IMR-90 (cell line): ENCODE results near the gene SLC22A14. TPM values are rescaled to one million over a fixed set of nuclear protein-coding genes. Genes with fewer than 3 reads are reported as not detected.

Experiments
- ATAC-seq: fragments of 200-7000 bp; cut with Tn5 transposase; 2 replicates; pipeline ENCODE4 v1.9.1; 2020; ENCODE audit warnings: low read depth, mild to moderate bottlenecking, moderate library complexity
- BruUV-seq: library from RNA; stranded (reverse); fragments of 400-500 nt; replicated peaks from 2 replicates; lab custom pipeline; 2021; lab: Mats Ljungman, UMichigan
- CTCF ChIA-PET: fragments of 300-600 bp; formaldehyde crosslinking; extraction: SDS; loops from one replicate; lab custom pipeline; 2021; ENCODE audit warnings: antibody characterized with exemption; lab: Yijun Ruan, JAX
- POLR2A ChIA-PET: fragments of 300-600 bp; sonication (Branson Sonifier 250); formaldehyde crosslinking; loops from one replicate; lab custom pipeline; 2022; ENCODE audit warnings: antibody characterized with exemption; ENCODE audit not compliant: unreplicated experiment; lab: Charles Lee
- DNase-seq: peaks from one replicate; pipeline ENCODE4 v3.0.0; 2013
- H2AFZ ChIP-seq: replicated peaks from 2 replicates; pipeline ENCODE3; 2013; ENCODE audit warnings: low read length, mild to moderate bottlenecking; ENCODE audit not compliant: poor library complexity
- H2AK5ac ChIP-seq: 2 replicates; pipeline ENCODE4 v1.6.1; 2013; ENCODE audit warnings: low read depth, low read length, inconsistent platforms
- H2AK9ac ChIP-seq: replicated peaks from 2 replicates; pipeline ENCODE3; 2013; ENCODE audit warnings: mild to moderate bottlenecking, low read depth, low read length, moderate library complexity; ENCODE audit not compliant: poor library complexity
- H2BK120ac ChIP-seq: 2 replicates; pipeline ENCODE4 v1.6.1; 2013; ENCODE audit warnings: low read depth, low read length, inconsistent platforms
- H2BK15ac ChIP-seq: 3 replicates; pipeline ENCODE4 v1.6.1; 2013; ENCODE audit warnings: low read depth, low read length, inconsistent platforms
- H2BK20ac ChIP-seq: 2 replicates; pipeline ENCODE4 v1.6.1; 2013; ENCODE audit warnings: low read depth, mild to moderate bottlenecking, inconsistent platforms, low read length, moderate library complexity
- H2BK5ac ChIP-seq: 2 replicates; pipeline ENCODE4 v1.6.1; 2013; ENCODE audit warnings: mild to moderate bottlenecking, low read depth, low read length, inconsistent platforms; ENCODE audit not compliant: poor library complexity, severe bottlenecking
- H3K14ac ChIP-seq: replicated peaks from 2 replicates; pipeline ENCODE4 v1.6.1; 2013; ENCODE audit warnings: low read depth, low read length, inconsistent platforms
- H3K18ac ChIP-seq: 2 replicates; pipeline ENCODE4 v1.6.1; 2013; ENCODE audit warnings: low read depth, low read length, control low read depth
- H3K23ac ChIP-seq: 2 replicates; pipeline ENCODE4 v1.6.1; 2013; ENCODE audit warnings: low read depth, low read length, inconsistent platforms
- H3K27ac ChIP-seq: 2 replicates; pipeline ENCODE4 v1.5.1; 2013; ENCODE audit warnings: mild to moderate bottlenecking, control low read depth, low read length; ENCODE audit not compliant: insufficient read depth
- H3K27me3 ChIP-seq: 2 replicates; pipeline ENCODE4 v1.6.1; 2013; ENCODE audit warnings: low read length; ENCODE audit not compliant: control insufficient read depth, insufficient read depth
- H3K36me3 ChIP-seq: 2 replicates; pipeline ENCODE4 v1.6.1; 2013; ENCODE audit warnings: low read length, mixed read lengths; ENCODE audit not compliant: control insufficient read depth, insufficient read depth
- H3K4ac ChIP-seq: 2 replicates; pipeline ENCODE4 v1.6.1; 2013; ENCODE audit warnings: low read depth, low read length, inconsistent platforms
- H3K4me1 ChIP-seq: 2 replicates; pipeline ENCODE4 v1.6.1; 2013; ENCODE audit warnings: low read length, mixed read lengths; ENCODE audit not compliant: control insufficient read depth, insufficient read depth
- H3K4me2 ChIP-seq: 2 replicates; pipeline ENCODE4 v1.6.1; 2013; ENCODE audit warnings: low read depth, mild to moderate bottlenecking, control low read depth, low read length, moderate library complexity
- H3K4me3 ChIP-seq: 2 replicates; pipeline ENCODE4 v1.5.1; 2013; ENCODE audit warnings: low read depth, mild to moderate bottlenecking, control low read depth, low read length, moderate library complexity; ENCODE audit not compliant: insufficient read depth
- H3K56ac ChIP-seq: 2 replicates; pipeline ENCODE4 v1.6.1; 2013; ENCODE audit warnings: low read length, inconsistent platforms; ENCODE audit not compliant: insufficient read depth; ENCODE audit errors: extremely low read depth
- H3K79me1 ChIP-seq, 2 experiments: 2 replicates each; pipeline ENCODE4 v1.6.1; 2013; ENCODE audit warnings: low read length in 2 of 2, inconsistent platforms in 1 of 2, low read depth in 1 of 2
- H3K9ac ChIP-seq: 2 replicates; pipeline ENCODE4 v1.6.1; 2013; ENCODE audit warnings: low read depth, low read length, control low read depth
- H3K9me1 ChIP-seq: 2 replicates; pipeline ENCODE4 v1.6.1; 2013; ENCODE audit warnings: low read length, inconsistent platforms; ENCODE audit not compliant: insufficient read depth
- H3K9me3 ChIP-seq: 2 replicates; pipeline ENCODE4 v1.6.1; 2013; ENCODE audit warnings: low read length; ENCODE audit not compliant: control insufficient read depth, insufficient read depth
- H4K20me1 ChIP-seq: 2 replicates; pipeline ENCODE4 v1.6.1; 2013; ENCODE audit warnings: low read length, inconsistent platforms; ENCODE audit not compliant: insufficient read depth
- H4K5ac ChIP-seq: 2 replicates; pipeline ENCODE4 v1.6.1; 2013; ENCODE audit warnings: mild to moderate bottlenecking, low read depth, low read length, control low read depth
- H4K8ac ChIP-seq, 2 experiments: 2 replicates each; pipeline ENCODE4 v1.6.1; 2013; ENCODE audit warnings: low read depth in 2 of 2, low read length in 2 of 2, control low read depth in 1 of 2, inconsistent platforms in 1 of 2
- H4K91ac ChIP-seq: 2 replicates; pipeline ENCODE4 v1.6.1; 2013; ENCODE audit warnings: low read depth, low read length, inconsistent platforms; ENCODE audit not compliant: insufficient read depth
- BHLHE40 ChIP-seq: fragments of 150-350 bp; IDR thresholded peaks from 2 replicates; pipeline ENCODE4 v1.6.1; 2016; ENCODE audit warnings: mild to moderate bottlenecking, low read depth, low read length
- CEBPB ChIP-seq: IDR thresholded peaks from 2 replicates; pipeline ENCODE4 v1.6.1; 2012; ENCODE audit warnings: low read depth, low read length, improper control_type of control experiment
- CHD1 ChIP-seq: IDR thresholded peaks from 2 replicates; pipeline ENCODE4 v1.6.1; 2012; ENCODE audit warnings: low read depth, low read length, improper control_type of control experiment
- CTCF ChIP-seq: conservative IDR thresholded peaks from 2 replicates; pipeline ENCODE4 v1.5.1; 2012; ENCODE audit warnings: mild to moderate bottlenecking, low read depth, low read length, improper control_type of control experiment
- FOS ChIP-seq: fragments of 150-350 bp; IDR thresholded peaks from 2 replicates; pipeline ENCODE4 v1.6.1; 2016; ENCODE audit warnings: low read depth, low read length
- MAFK ChIP-seq: IDR thresholded peaks from 2 replicates; pipeline ENCODE4 v1.6.1; 2012; ENCODE audit warnings: low read depth, low read length, improper control_type of control experiment
- MAZ ChIP-seq: IDR thresholded peaks from 2 replicates; pipeline ENCODE4 v1.6.1; 2012; ENCODE audit warnings: low read depth, mild to moderate bottlenecking, low read length, improper control_type of control experiment, moderate library complexity, borderline replicate concordance
- MXI1 ChIP-seq: IDR thresholded peaks from 2 replicates; pipeline ENCODE4 v1.6.1; 2012; ENCODE audit warnings: low read depth, mild to moderate bottlenecking, low read length, moderate library complexity, borderline replicate concordance
- NFE2L2 ChIP-seq: fragments of 150-350 bp; IDR thresholded peaks from 2 replicates; pipeline ENCODE4 v1.6.1; 2016; ENCODE audit warnings: low read depth, mild to moderate bottlenecking, low read length
- POLR2A ChIP-seq: IDR thresholded peaks from 2 replicates; pipeline ENCODE4 v1.6.1; 2012; ENCODE audit warnings: mild to moderate bottlenecking, low read depth, low read length
- RAD21 ChIP-seq: IDR thresholded peaks from 2 replicates; pipeline ENCODE4 v1.6.1; 2012; ENCODE audit warnings: low read length, improper control_type of control experiment
- RCOR1 ChIP-seq: IDR thresholded peaks from 2 replicates; pipeline ENCODE4 v1.6.1; 2012; ENCODE audit warnings: mild to moderate bottlenecking, low read length, improper control_type of control experiment; ENCODE audit not compliant: insufficient replicate concordance
- RFX5 ChIP-seq: IDR thresholded peaks from 2 replicates; pipeline ENCODE4 v1.8.0; 2012; ENCODE audit warnings: low read depth, mild to moderate bottlenecking, low read length, moderate library complexity
- SMC3 ChIP-seq: fragments of 150-350 bp; IDR thresholded peaks from 2 replicates; pipeline ENCODE4 v1.6.1; 2016; ENCODE audit warnings: low read depth, mild to moderate bottlenecking, antibody characterized with exemption, low read length, moderate library complexity
- USF2 ChIP-seq: fragments of 150-350 bp; IDR thresholded peaks from 2 replicates; pipeline ENCODE4 v1.6.1; 2017; ENCODE audit warnings: mild to moderate bottlenecking, antibody characterized with exemption, low read length, low read depth
- WGBS, 2 experiments: methylation state at CpG; one replicate each; pipeline versions ENCODE4 v1.1.5 to v1.1.7; 2013; ENCODE audit warnings: missing lambda C conversion rate in 2 of 2; ENCODE audit not compliant: insufficient read length in 1 of 2; ENCODE audit errors: extremely low coverage in 2 of 2; 5-methylcytosine and 5-hydroxymethylcytosine counted together
- dilution Hi-C: fragments of 300-500 bp; cut with HindIII; formaldehyde crosslinking; loops from one replicate; pipeline ENCODE4 v1.14.3; 2018; ENCODE audit warnings: low sequenced_read_pairs; ENCODE audit not compliant: unreplicated experiment
- in situ Hi-C: fragments of 300-500 bp; cut with MboI; formaldehyde crosslinking; loops from 3 replicates; pipeline ENCODE4 v1.14.3; 2019; ENCODE audit warnings: low sequenced_read_pairs, inconsistent platforms, mixed read lengths
- intact Hi-C: fragments of 100-400 bp; cut with micrococcal nuclease; formaldehyde crosslinking; loops from 2 replicates; pipeline ENCODE4 v1.10.0; 2022
- polyA plus RNA-seq, 3 experiments: library from polyadenylated mRNA; depleted of rRNA; stranded (reverse); fragments of >200 nt; gene quantifications; 2 replicates each; pipeline ENCODE4 v1.2.3, GENCODE V29; 2012; ENCODE audit warnings: low replicate concordance in 1 of 3
- total RNA-seq: library from RNA; depleted of rRNA; stranded (reverse); fragments of >200 nt; gene quantifications from 2 replicates; pipeline ENCODE4 v1.2.3, GENCODE V29; 2012
- TF ChIP-seq, protein P1 (sequence below): fragments of 150-350 bp; IDR thresholded peaks from 2 replicates; pipeline ENCODE4 v1.6.1; 2016; ENCODE audit warnings: low read depth, mild to moderate bottlenecking, low read length, moderate library complexity, borderline replicate concordance

Gene SLC22A14
- total and polyA plus RNA-seq, 2 of the 4 experiments (the other 2 are of a cell fraction): under 0.01 to 0.07 TPM

- no peak for ATAC-seq
- no peak for TF ChIP-seq RFX5
- no peak for TF ChIP-seq POLR2A
- TF ChIP-seq, protein P1, sequence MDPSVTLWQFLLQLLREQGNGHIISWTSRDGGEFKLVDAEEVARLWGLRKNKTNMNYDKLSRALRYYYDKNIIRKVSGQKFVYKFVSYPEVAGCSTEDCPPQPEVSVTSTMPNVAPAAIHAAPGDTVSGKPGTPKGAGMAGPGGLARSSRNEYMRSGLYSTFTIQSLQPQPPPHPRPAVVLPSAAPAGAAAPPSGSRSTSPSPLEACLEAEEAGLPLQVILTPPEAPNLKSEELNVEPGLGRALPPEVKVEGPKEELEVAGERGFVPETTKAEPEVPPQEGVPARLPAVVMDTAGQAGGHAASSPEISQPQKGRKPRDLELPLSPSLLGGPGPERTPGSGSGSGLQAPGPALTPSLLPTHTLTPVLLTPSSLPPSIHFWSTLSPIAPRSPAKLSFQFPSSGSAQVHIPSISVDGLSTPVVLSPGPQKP: no peak
- no peak for TF ChIP-seq USF2
- TF ChIP-seq BHLHE40: no peak
- TF ChIP-seq SMC3: no peak
- TF ChIP-seq CHD1: no peak
- TF ChIP-seq CTCF: no peak
- TF ChIP-seq NFE2L2: no peak
- no peak for TF ChIP-seq RAD21
- TF ChIP-seq MAZ: no peak
- no peak for TF ChIP-seq RCOR1
- no peak for TF ChIP-seq MXI1
- no peak for TF ChIP-seq FOS
- TF ChIP-seq CEBPB: no peak
- no peak for TF ChIP-seq MAFK
- H2BK5ac ChIP-seq: no peak overlapping the region
- no peaks in the 10 kb centered on the region for H3K27me3 ChIP-seq
- no peak overlapping the region for H4K91ac ChIP-seq
- H2AK5ac ChIP-seq: no peak overlapping the region
- no peak for DNase-seq
- H3K4ac ChIP-seq: no peak overlapping the region
- H3K4me2 ChIP-seq: no peak overlapping the region
- no peak overlapping the region for H4K8ac ChIP-seq
- no peak overlapping the region for H3K18ac ChIP-seq
- in situ Hi-C loops (no loop called here), intact Hi-C loops (no loop called here), dilution Hi-C loops (loop anchor here (25.0 kb wide), 1 partner anchor 127 kb away; the partner anchor contains the start of gene EXOG)
- no peak overlapping the region for H3K27ac ChIP-seq
- no peaks in the 10 kb centered on the region for H3K9me1 ChIP-seq
- no peaks in the 10 kb centered on the region for H3K9me3 ChIP-seq
- H2BK20ac ChIP-seq: no peak overlapping the region
- peaks cover 5% of the 10 kb centered on the region for H3K36me3 ChIP-seq
- WGBS, 2 experiments: no CpG with 5 or more reads among the region's 3 CpGs
- H4K5ac ChIP-seq: no peak overlapping the region
- no peaks in the 10 kb centered on the region for H3K4me1 ChIP-seq
- H3K14ac ChIP-seq: no peak overlapping the region
- H4K20me1 ChIP-seq: no peaks in the 10 kb centered on the region
- H3K23ac ChIP-seq: no peak overlapping the region
- H2AK9ac ChIP-seq: no peak overlapping the region
- H3K9ac ChIP-seq: no peak overlapping the region
- BruUV-seq: no TSS peak
- H3K4me3 ChIP-seq: no peak overlapping the region
- CTCF ChIA-PET: no interaction called here
- peaks cover 3% of the 10 kb centered on the region in 2 experiments; a peak in 1 of 4 replicates for H3K79me1 ChIP-seq
- no peak overlapping the region for H3K56ac ChIP-seq
- no peak overlapping the region for H2BK15ac ChIP-seq
- H2AFZ ChIP-seq: no peak overlapping the region
- no peak overlapping the region for H2BK120ac ChIP-seq
- POLR2A ChIA-PET: no interaction called here
These were observed 78.3 kb downstream of the SLC22A14 start for GRCh38 chr3:38360345-38360744.
